ENCODE data around the gene FAM151B. TPM values are rescaled to one million over a fixed set of nuclear protein-coding genes. Genes with fewer than 3 reads are reported as not detected.

The FAM151B gene
- total and polyA plus RNA-seq, 9 of the 15 experiments (the other 6 are each of a cell fraction or from before 2014, with no cell fraction given): 0.10 to 0.46 (median 0.22) TPM; not detected in 2

DNA sequence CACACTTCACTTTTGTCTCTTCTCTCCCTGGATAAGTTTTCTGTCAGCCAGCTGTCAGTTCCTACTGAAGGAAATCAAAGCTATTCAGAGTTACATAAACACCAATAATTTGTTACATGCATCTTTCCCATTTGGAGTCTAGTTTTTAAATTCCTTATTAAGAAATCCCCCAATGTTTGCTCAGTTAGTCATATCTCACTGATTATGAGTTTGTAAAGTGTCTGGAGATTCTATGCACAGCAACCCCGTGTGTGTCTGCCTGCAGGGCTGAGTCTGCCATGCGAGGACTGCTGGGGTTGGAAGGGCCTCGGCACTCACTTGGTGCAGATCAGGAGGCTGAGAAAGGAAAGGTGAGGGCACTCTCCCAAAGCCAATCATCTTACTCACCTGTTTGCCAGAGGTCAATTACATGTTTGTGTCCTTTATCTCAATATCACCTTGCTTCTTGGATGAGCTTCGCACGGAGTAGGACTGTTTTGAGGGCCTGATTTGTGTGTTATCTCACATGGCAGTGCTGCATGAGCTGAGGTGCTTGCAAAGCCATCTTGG is 78.9 kb downstream of the FAM151B start:
- FAIRE-seq: no peak
- no peak overlapping the region for H3K9ac ChIP-seq (ENCODE audit: insufficient read depth in 1 of 2, low read depth in 2 of 2, low read length in 2 of 2)
- no TSS peak for BruUV-seq (replicated peaks)
- no peaks in the 10 kb centered on the region for H4K20me1 ChIP-seq (replicated peaks; ENCODE audit: control insufficient read depth, insufficient read depth, low read length)
- H3K79me2 ChIP-seq (ENCODE audit: control insufficient read depth, insufficient read depth, low read length): no peaks in the 10 kb centered on the region
- no peaks in the 10 kb centered on the region for H3K9me3 ChIP-seq (replicated peaks; ENCODE audit: control insufficient read depth, insufficient read depth, low read depth, low read length)
- peaks cover 0 to 16% of the 10 kb centered on the region in 2 experiments; a peak in 2 of 5 replicates for H3K4me1 ChIP-seq (replicated peaks in 1 of 2; ENCODE audit: control insufficient read depth in 2 of 2, insufficient read depth in 2 of 2, low read length in 2 of 2)
- peaks cover 39 to 68% of the 10 kb centered on the region in 2 experiments for H3K27me3 ChIP-seq (ENCODE audit: control insufficient read depth in 2 of 2, insufficient read depth in 2 of 2, low read length in 2 of 2)
- TF ChIP-seq POLR3A (IDR thresholded peaks at IDR 0.05; ENCODE audit: borderline replicate concordance, extremely low read depth, insufficient read depth, insufficient read length) (no peak), ETV1 (tag; conservative IDR thresholded peaks at IDR 0.05; ENCODE audit: low read depth) (no peak), CBFA2T3 (IDR thresholded peaks at IDR 0.05) (0 out of 2 replicates have a peak, but pooled peaks have one; percentile 17), CHD4 (IDR thresholded peaks at IDR 0.05; ENCODE audit: insufficient read depth, insufficient replicate concordance, low read depth, low read length, poor library complexity, severe bottlenecking) (no peak), ZNF644 (tag; IDR thresholded peaks at IDR 0.05; ENCODE audit: low read depth) (no peak)
- no peak for ATAC-seq
- POLR2A ChIA-PET: no interaction called here
- intact Hi-C loops (cut with micrococcal nuclease) (no loop called here), in situ Hi-C loops (cut with MboI) (no loop called here)
- CTCF ChIA-PET (ENCODE audit: low intra/inter-chr PET ratio): no interaction called here
- no peaks in the 10 kb centered on the region for H3K36me3 ChIP-seq (ENCODE audit: control insufficient read depth, insufficient read depth, low read length)
- 7% methylated on average over 3 of the region's 5 CpGs for whole genome bisulfite sequencing (ENCODE audit: insufficient coverage, low coverage, missing lambda C conversion rate)
- no peak overlapping the region for H3K4me2 ChIP-seq (ENCODE audit: insufficient read depth, low read length)
- no peak overlapping the region for H3K27ac ChIP-seq (ENCODE audit: extremely low read depth, low read depth, low read length)
- H3K9me1 ChIP-seq (ENCODE audit: control insufficient read depth, insufficient read depth, low read length): no peaks in the 10 kb centered on the region
- DNase-seq (ENCODE audit: extremely low read depth in 1 of 4, low spot score in 3 of 4): no peak
- H2AFZ ChIP-seq (ENCODE audit: low read depth, low read length): no peak overlapping the region
- H3K4me3 ChIP-seq: no peak overlapping the region

DNA sequence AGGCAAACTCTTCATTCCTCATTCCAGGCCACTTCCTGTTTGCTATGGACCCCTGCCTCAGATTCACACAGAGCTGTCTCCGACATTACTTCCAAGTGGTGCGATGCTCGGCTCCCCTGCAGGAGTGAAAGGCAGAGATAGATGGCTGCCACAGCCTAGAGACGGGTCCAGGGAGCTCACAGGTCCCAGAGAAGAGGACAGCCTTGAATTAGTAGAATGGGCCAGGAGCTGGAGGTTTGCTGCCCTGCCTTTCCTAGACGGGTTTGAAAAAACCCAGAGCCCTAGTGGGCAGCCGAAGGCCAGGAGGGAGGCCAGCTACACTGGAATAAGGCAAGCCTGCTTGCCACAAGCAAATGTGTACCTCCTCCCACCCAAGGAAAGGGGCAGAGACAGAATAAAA is 80.4 kb downstream of the FAM151B start:
- TF ChIP-seq HMG20B (CRISPR knock-in tag; IDR thresholded peaks at IDR 0.05) (no peak), ZNF408 (CRISPR knock-in tag; IDR thresholded peaks at IDR 0.05; ENCODE audit: low read depth) (no peak), ZNF41 (CRISPR knock-in tag; conservative IDR thresholded peaks at IDR 0.05) (no peak), NCOA2 (IDR thresholded peaks at IDR 0.05; ENCODE audit: partially characterized antibody in 2 of 2) (no peak), ZNF76 (CRISPR knock-in tag; IDR thresholded peaks at IDR 0.05; ENCODE audit: borderline replicate concordance) (no peak), NR2C2 (CRISPR knock-in tag; IDR thresholded peaks at IDR 0.05) (no peak), NR2C2 (tag; IDR thresholded peaks at IDR 0.05) (no peak)
- TF ChIP-seq, protein P1, sequence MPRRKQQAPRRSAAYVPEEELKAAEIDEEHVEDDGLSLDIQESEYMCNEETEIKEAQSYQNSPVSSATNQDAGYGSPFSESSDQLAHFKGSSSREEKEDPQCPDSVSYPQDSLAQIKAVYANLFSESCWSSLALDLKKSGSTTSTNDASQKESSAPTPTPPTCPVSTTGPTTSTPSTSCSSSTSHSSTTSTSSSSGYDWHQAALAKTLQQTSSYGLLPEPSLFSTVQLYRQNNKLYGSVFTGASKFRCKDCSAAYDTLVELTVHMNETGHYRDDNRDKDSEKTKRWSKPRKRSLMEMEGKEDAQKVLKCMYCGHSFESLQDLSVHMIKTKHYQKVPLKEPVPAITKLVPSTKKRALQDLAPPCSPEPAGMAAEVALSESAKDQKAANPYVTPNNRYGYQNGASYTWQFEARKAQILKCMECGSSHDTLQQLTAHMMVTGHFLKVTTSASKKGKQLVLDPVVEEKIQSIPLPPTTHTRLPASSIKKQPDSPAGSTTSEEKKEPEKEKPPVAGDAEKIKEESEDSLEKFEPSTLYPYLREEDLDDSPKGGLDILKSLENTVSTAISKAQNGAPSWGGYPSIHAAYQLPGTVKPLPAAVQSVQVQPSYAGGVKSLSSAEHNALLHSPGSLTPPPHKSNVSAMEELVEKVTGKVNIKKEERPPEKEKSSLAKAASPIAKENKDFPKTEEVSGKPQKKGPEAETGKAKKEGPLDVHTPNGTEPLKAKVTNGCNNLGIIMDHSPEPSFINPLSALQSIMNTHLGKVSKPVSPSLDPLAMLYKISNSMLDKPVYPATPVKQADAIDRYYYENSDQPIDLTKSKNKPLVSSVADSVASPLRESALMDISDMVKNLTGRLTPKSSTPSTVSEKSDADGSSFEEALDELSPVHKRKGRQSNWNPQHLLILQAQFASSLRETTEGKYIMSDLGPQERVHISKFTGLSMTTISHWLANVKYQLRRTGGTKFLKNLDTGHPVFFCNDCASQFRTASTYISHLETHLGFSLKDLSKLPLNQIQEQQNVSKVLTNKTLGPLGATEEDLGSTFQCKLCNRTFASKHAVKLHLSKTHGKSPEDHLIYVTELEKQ (CRISPR knock-in tag; IDR thresholded peaks at IDR 0.05): no peak
- 3% methylated on average over 6 of the region's 6 CpGs for WGBS (ENCODE audit: insufficient coverage, low coverage, missing lambda C conversion rate)
- no peaks in the 10 kb centered on the region for H3K9me1 ChIP-seq (ENCODE audit: control insufficient read depth, insufficient read depth, low read length)
- H3K36me3 ChIP-seq (ENCODE audit: control insufficient read depth, insufficient read depth, low read length): no peaks in the 10 kb centered on the region
- in situ Hi-C loops (cut with MboI) (no loop called here), intact Hi-C loops (cut with micrococcal nuclease) (no loop called here)
- ATAC-seq: no peak
- no peak overlapping the region for H3K27ac ChIP-seq (ENCODE audit: extremely low read depth, low read depth, low read length)
- H2AFZ ChIP-seq (ENCODE audit: low read depth, low read length): no peak overlapping the region
- no TSS peak for BruUV-seq (replicated peaks)
- CTCF ChIA-PET (ENCODE audit: low intra/inter-chr PET ratio): no interaction called here
- no peaks in the 10 kb centered on the region for H3K79me2 ChIP-seq (ENCODE audit: control insufficient read depth, insufficient read depth, low read length)
- H4K20me1 ChIP-seq (replicated peaks; ENCODE audit: control insufficient read depth, insufficient read depth, low read length): no peaks in the 10 kb centered on the region
- peaks cover 0 to 16% of the 10 kb centered on the region in 2 experiments; a peak in 2 of 5 replicates for H3K4me1 ChIP-seq (replicated peaks in 1 of 2; ENCODE audit: control insufficient read depth in 2 of 2, insufficient read depth in 2 of 2, low read length in 2 of 2)
- H3K9ac ChIP-seq (ENCODE audit: insufficient read depth in 1 of 2, low read depth in 2 of 2, low read length in 2 of 2): no peak overlapping the region
- FAIRE-seq: no peak
- POLR2A ChIA-PET: interaction anchor here (0.7 kb wide), 1 partner anchor 925 kb away, joined by 3 read pairs; no protein-coding TSS in a partner anchor
- H3K4me3 ChIP-seq: no peak overlapping the region
- no peaks in the 10 kb centered on the region for H3K9me3 ChIP-seq (replicated peaks; ENCODE audit: control insufficient read depth, insufficient read depth, low read depth, low read length)
- peaks cover 35 to 73% of the 10 kb centered on the region in 2 experiments for H3K27me3 ChIP-seq (ENCODE audit: control insufficient read depth in 2 of 2, insufficient read depth in 2 of 2, low read length in 2 of 2)
- no peak overlapping the region for H3K4me2 ChIP-seq (ENCODE audit: insufficient read depth, low read length)
- no peak for DNase-seq (ENCODE audit: extremely low read depth in 1 of 4, low spot score in 3 of 4)
